NCI-H1694 treated with DMSO at 0.1 percent for 48 hours (cell line): Measurements from ENCODE around the gene E4F1.
A peak's percentile ranks its signal among the peaks of the same experiment; 100 is the strongest.
"Not testable (repeated sequence)": the region's sequence is repeated elsewhere in the genome, so short reads cannot be mapped to it uniquely, and the experiment has no call there.

Experiments used
- DNase-seq: peaks from one replicate; lab custom pipeline; 2025; lab: John Stamatoyannopoulos, UW

Gene E4F1

GRCh38 chr16:2244926-2245795 lies 21.8 kb downstream of the E4F1 start:
- no peak for DNase-seq

- no peak for DNase-seq
These were observed 23.0 kb downstream of the E4F1 start for GRCh38 chr16:2246301-2246885.

- peak; percentile 18 for DNase-seq
These were observed 27.4 kb downstream of the E4F1 start for GRCh38 chr16:2250652-2251295.

GRCh38 chr16:2251296-2252111 lies 28.1 kb downstream of the E4F1 start, which contains the start of gene ECI1:
Gene ECI1, minus strand, starts transcription at chr16:2251587. Its CDS starts 21 bp downstream, at chr16:2251566.
- peak; percentile 52 for DNase-seq

GRCh38 chr16:2252806-2253148 lies 29.4 kb downstream of the E4F1 start:
- no peak for DNase-seq

GRCh38 chr16:2253293-2253692 lies 29.9 kb downstream of the E4F1 start:
- no peak for DNase-seq

GRCh38 chr16:2256531-2257140 lies 33.2 kb downstream of the E4F1 start:
- no peak for DNase-seq

- no peak for DNase-seq
These were observed 34.3 kb downstream of the E4F1 start for GRCh38 chr16:2257726-2258125.

GRCh38 chr16:2258530-2258929 lies 35.1 kb downstream of the E4F1 start:
- DNase-seq, result not testable (repeated sequence)

- no peak for DNase-seq
These were observed 36.9 kb downstream of the E4F1 start for GRCh38 chr16:2260250-2260649.

- DNase-seq, result not testable (repeated sequence)
These were observed 39.6 kb downstream of the E4F1 start for GRCh38 chr16:2263026-2263425.

- DNase-seq, result not testable (repeated sequence)
These were observed 43.5 kb downstream of the E4F1 start for GRCh38 chr16:2266887-2267286.

- DNase-seq, result not testable (repeated sequence)
These were observed 44.1 kb downstream of the E4F1 start for GRCh38 chr16:2267505-2267912.

- DNase-seq, result peak; percentile 84
These were observed 44.7 kb downstream of the E4F1 start, which contains the start of gene RNPS1 for GRCh38 chr16:2267913-2268666. Gene RNPS1, minus strand, starts transcription at chr16:2268126. Its CDS starts 3,483 bp downstream, at chr16:2264643.

GRCh38 chr16:2270070-2270462 lies 46.7 kb downstream of the E4F1 start:
- no peak for DNase-seq

GRCh38 chr16:2270588-2271470 lies 47.4 kb downstream of the E4F1 start:
- DNase-seq, result no peak

- DNase-seq, result no peak
These were observed 48.6 kb downstream of the E4F1 start for GRCh38 chr16:2271848-2272461.

GRCh38 chr16:2273484-2273883 lies 50.1 kb downstream of the E4F1 start:
- no peak for DNase-seq

- no peak for DNase-seq
These were observed 50.5 kb downstream of the E4F1 start for GRCh38 chr16:2273931-2274330.
